ENCODE data around the gene HBD.

- TF ChIP-seq CTCF (IDR thresholded peaks at IDR 0.05) (no peak), EZH2 (IDR thresholded peaks at IDR 0.05; ENCODE audit: borderline replicate concordance, insufficient read depth, low read depth, low read length, poor library complexity, severe bottlenecking) (no peak)
These were observed 3.1 kb upstream of the HBD start for GRCh38 chr11:5237420-5237819.
